K562 treated with DMSO at 1 percent for 4 hours (cell line): ENCODE data around the gene CBY1. TPM values are rescaled to one million over a fixed set of nuclear protein-coding genes. Genes with fewer than 3 reads are reported as not detected.

Source experiments
- total RNA-seq: library from RNA; unstranded; fragments of 300-600 nt; gene quantifications from 2 replicates; pipeline ENCODE4 v1.2.3, GENCODE V29; 2022; ENCODE audit not compliant: insufficient read depth

Gene CBY1
- 5.3 and 10.2 TPM in 2 replicates for total RNA-seq

GRCh38 chr22:38656256-38657044, at the start of gene CBY1, which contains the start of gene FAM227A:
TSS of gene CBY1 (plus strand) at chr22:38656638. CDS start at chr22:38668055, 11,417 bp downstream.
TSS of gene FAM227A (minus strand) at chr22:38656392. CDS start at chr22:38650168, 6,224 bp downstream.

GRCh38 chr22:38681582-38682335, 25.3 kb downstream of the CBY1 start, which contains the start of gene TOMM22:
TSS of gene TOMM22 (plus strand) at chr22:38681957. CDS start at chr22:38681979, 22 bp downstream.

GRCh38 chr22:38700789-38701628, 44.6 kb downstream of the CBY1 start, which contains the start of gene JOSD1:
TSS of gene JOSD1 (minus strand) at chr22:38700943. CDS start at chr22:38699987, 956 bp downstream.

GRCh38 chr22:38705235-38706100, 49.0 kb downstream of the CBY1 start, which contains the start of gene GTPBP1:
TSS of gene GTPBP1 (plus strand) at chr22:38705944. CDS start at chr22:38705956, 12 bp downstream.

Other genes starting within 250 kb of the CBY1 start
- gene KCNJ4, start 201.4 kb upstream of the CBY1 start, total RNA-seq: 0.50 TPM in 1 of 2 replicates, not detected in the other
- 19.1 and 24.7 TPM in 2 replicates for gene KDELR3, start 188.5 kb upstream of the CBY1 start, total RNA-seq
- gene DDX17, start 150.3 kb upstream of the CBY1 start, total RNA-seq: 88.7 and 121 TPM in 2 replicates
- 1.6 and 1.8 TPM in 2 replicates for gene DMC1, start 86.5 kb upstream of the CBY1 start, total RNA-seq
- 0.18 TPM in 1 of 2 replicates, not detected in the other for gene FAM227A, start 246 bp upstream of the CBY1 start, total RNA-seq
- 9.8 and 11.7 TPM in 2 replicates for gene TOMM22, start 25.3 kb downstream of the CBY1 start, total RNA-seq
- gene JOSD1, start 44.3 kb downstream of the CBY1 start, total RNA-seq: 28.2 and 31.0 TPM in 2 replicates
- 15.0 and 27.6 TPM in 2 replicates for gene GTPBP1, start 49.3 kb downstream of the CBY1 start, total RNA-seq
- 58.8 and 70.5 TPM in 2 replicates for gene SUN2, start 99.4 kb downstream of the CBY1 start, total RNA-seq
- 13.0 and 16.8 TPM in 2 replicates for gene DNAL4, start 137.5 kb downstream of the CBY1 start, total RNA-seq
- gene NPTXR, start 187.4 kb downstream of the CBY1 start, total RNA-seq: 3.1 and 5.0 TPM in 2 replicates
- 6.0 and 6.8 TPM in 2 replicates for gene CBX6, start 215.6 kb downstream of the CBY1 start, total RNA-seq